GM23248 (cell line): Measurements from ENCODE around the gene EBP. TPM values are rescaled to one million over a fixed set of nuclear protein-coding genes. Genes with fewer than 3 reads are reported as not detected.
"Not testable (repeated sequence)": the region's sequence is repeated elsewhere in the genome, so short reads cannot be mapped to it uniquely, and the experiment has no call there.

Source experiments
- DNase-seq: peaks from one replicate; pipeline ENCODE4 v3.0.0-alpha.2; 2015
- H2AFZ ChIP-seq: fragments of 200-600 bp; sonication (generic); 2 replicates; pipeline ENCODE4 v1.6.1; 2016; ENCODE audit warnings: antibody characterized with exemption
- H3F3A ChIP-seq: fragments of 200-600 bp; sonication (generic); 2 replicates; pipeline ENCODE4 v1.6.1; 2016; ENCODE audit warnings: mild to moderate bottlenecking, antibody characterized with exemption, mixed run types; ENCODE audit not compliant: insufficient read depth
- H3K27ac ChIP-seq: fragments of 200-600 bp; sonication (generic); 2 replicates; pipeline ENCODE4 v1.5.1; 2016; ENCODE audit warnings: mild to moderate bottlenecking
- H3K27me3 ChIP-seq: fragments of 200-600 bp; sonication (generic); replicated peaks from 2 replicates; pipeline ENCODE4 v1.6.1; 2016; ENCODE audit warnings: mild to moderate bottlenecking; ENCODE audit not compliant: insufficient read depth
- H3K36me3 ChIP-seq: fragments of 200-600 bp; sonication (generic); 2 replicates; pipeline ENCODE4 v1.6.1; 2016; ENCODE audit warnings: low read depth, mild to moderate bottlenecking
- H3K4me1 ChIP-seq: fragments of 200-600 bp; sonication (generic); 2 replicates; pipeline ENCODE4 v1.6.1; 2016; ENCODE audit warnings: mild to moderate bottlenecking; ENCODE audit not compliant: insufficient read depth
- H3K4me2 ChIP-seq: fragments of 200-600 bp; sonication (generic); one replicate; pipeline ENCODE4 v1.6.1; 2016; ENCODE audit warnings: mild to moderate bottlenecking; ENCODE audit not compliant: unreplicated experiment
- H3K4me3 ChIP-seq: fragments of 200-600 bp; sonication (generic); 2 replicates; pipeline ENCODE4 v1.5.1; 2016; ENCODE audit warnings: mild to moderate bottlenecking
- H3K79me2 ChIP-seq: fragments of 200-600 bp; sonication (generic); 2 replicates; pipeline ENCODE4 v1.6.1; 2016; ENCODE audit warnings: mild to moderate bottlenecking; ENCODE audit not compliant: insufficient read depth
- H3K9ac ChIP-seq: fragments of 200-600 bp; sonication (generic); 2 replicates; pipeline ENCODE4 v1.6.1; 2016; ENCODE audit warnings: mild to moderate bottlenecking
- H3K9me2 ChIP-seq: fragments of 200-600 bp; sonication (generic); 2 replicates; pipeline ENCODE4 v1.6.1; 2016; ENCODE audit warnings: mixed run types, mild to moderate bottlenecking, moderate library complexity; ENCODE audit not compliant: insufficient read depth
- H3K9me3 ChIP-seq: fragments of 200-600 bp; sonication (generic); one replicate; pipeline ENCODE4 v1.6.1; 2017; ENCODE audit warnings: low read depth
- H4K20me1 ChIP-seq: fragments of 200-600 bp; sonication (generic); 2 replicates; pipeline ENCODE4 v1.6.0; 2016; ENCODE audit not compliant: insufficient read depth
- EZH2 ChIP-seq: fragments of 200-600 bp; sonication (generic); IDR thresholded peaks from 2 replicates; pipeline ENCODE4 v1.6.1; 2018; ENCODE audit warnings: antibody characterized with exemption, mild to moderate bottlenecking; ENCODE audit not compliant: insufficient read depth, poor library complexity, severe bottlenecking
- EZH2phosphoT487 ChIP-seq: fragments of 200-600 bp; sonication (generic); IDR thresholded peaks from 2 replicates; pipeline ENCODE4 v1.6.1; 2018; ENCODE audit warnings: antibody characterized with exemption, moderate library complexity, mild to moderate bottlenecking, low read depth; ENCODE audit not compliant: insufficient read depth
- WGBS, 2 experiments: methylation state at CpG; one replicate each; pipeline ENCODE4 v1.1.6; 2015 to 2017; ENCODE audit warnings: low lambda C conversion rate in 2 of 2, low coverage in 1 of 2; ENCODE audit errors: missing lambda C conversion rate in 2 of 2; 5-methylcytosine and 5-hydroxymethylcytosine counted together
- in situ Hi-C: fragments of 300-500 bp; cut with MboI; formaldehyde crosslinking; loops from 2 replicates; pipeline ENCODE4 v1.15.0; 2020
- polyA plus RNA-seq: library from polyadenylated mRNA; unstranded; fragments of >200 nt; fragmentation: Nextera tagmentation; extraction: Ambion mirVana; gene quantifications from 2 replicates; pipeline ENCODE4 v1.2.1, GENCODE V29; 2016
- total RNA-seq: library from RNA; depleted of rRNA; stranded (reverse); fragments of >200 nt; shearing (Covaris generic); gene quantifications from 2 replicates; pipeline ENCODE4 v1.2.3, GENCODE V29; 2014

EBP gene
- total and polyA plus RNA-seq, 2 experiments from 2014 or later = 17.0 to 45.0 TPM

DNA sequence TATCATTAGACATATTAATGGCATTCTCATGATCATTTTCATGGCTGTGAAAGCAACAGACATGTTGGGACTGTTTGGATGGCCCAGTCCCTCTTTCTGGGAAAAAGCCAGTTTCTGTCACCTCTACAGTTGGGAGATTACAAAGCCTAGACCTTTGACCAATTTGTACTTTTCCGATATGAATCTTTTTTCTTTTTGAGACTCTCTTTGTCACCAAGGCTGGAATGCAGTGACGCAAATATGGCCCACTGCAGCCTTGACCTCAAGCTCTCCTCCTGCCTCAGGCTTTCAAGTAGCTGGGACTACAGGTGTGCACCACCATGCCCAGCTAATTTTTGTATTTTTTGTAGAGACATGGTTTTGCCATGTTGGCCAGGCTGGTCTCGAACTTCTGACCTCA lies 27.3 kb downstream of the EBP start:
- Histone ChIP-seq H3K9me2 (no peaks in the 10 kb centered on the region), H3K4me1 (no peaks in the 10 kb centered on the region), H3K4me2 (no peak overlapping the region), H3K27me3 (no peaks in the 10 kb centered on the region), H3F3A (no peaks in the 10 kb centered on the region), H3K27ac (no peak overlapping the region), H2AFZ (no peak overlapping the region), H3K36me3 (no peaks in the 10 kb centered on the region; the same call in 1 of the 2 replicates), H3K4me3 (no peak overlapping the region), H3K9ac (no peak overlapping the region), H4K20me1 (no peaks in the 10 kb centered on the region), H3K79me2 (no peaks in the 10 kb centered on the region), H3K9me3 (no peaks in the 10 kb centered on the region)
- 94 to 96% methylated on average over 3 of the region's 3 CpGs for WGBS, 2 experiments
- in situ Hi-C loops = no loop called here
- no peak for TF ChIP-seq EZH2phosphoT487
- no peak for TF ChIP-seq EZH2
- no peak for DNase-seq

DNA sequence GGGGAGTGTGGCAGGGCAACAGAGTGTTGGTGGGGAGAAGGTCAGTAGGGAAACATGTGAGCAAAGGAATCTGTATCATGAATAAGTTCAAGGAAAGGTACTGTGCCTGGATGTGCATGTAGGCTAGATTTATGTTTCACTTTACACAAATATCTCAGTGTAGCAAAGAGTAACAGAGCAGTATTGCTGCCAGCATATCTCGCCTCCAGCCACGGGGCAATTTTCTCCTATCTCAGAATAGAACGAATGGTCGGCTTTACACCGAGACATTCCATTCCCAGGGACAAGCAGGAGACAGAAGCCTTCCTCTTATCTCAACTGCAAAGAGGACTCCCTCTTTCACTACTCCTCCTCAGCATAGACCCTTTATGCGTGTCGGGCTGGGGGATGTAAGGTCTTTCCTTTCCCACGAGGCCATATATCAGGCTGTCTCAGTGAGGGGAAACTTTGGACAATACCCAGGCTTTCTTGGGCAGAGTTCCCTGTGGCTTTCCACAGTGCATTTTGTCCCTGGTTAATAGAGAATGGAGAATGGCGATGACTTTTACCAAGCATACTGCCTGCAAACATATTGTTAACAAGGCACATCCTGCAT lies 34.2 kb downstream of the EBP start:
- H3K4me2 ChIP-seq, DNase-seq, H3K79me2 ChIP-seq, H2AFZ ChIP-seq, H3K9me2 ChIP-seq, H4K20me1 ChIP-seq, in situ Hi-C loops, H3K27me3 ChIP-seq, H3K27ac ChIP-seq, H3K36me3 ChIP-seq, H3K9ac ChIP-seq, H3K4me1 ChIP-seq, H3K4me3 ChIP-seq, H3K9me3 ChIP-seq: not testable (repeated sequence)
- peaks cover 12% of the 10 kb centered on the region; the same call in 1 of the 2 replicates for H3F3A ChIP-seq
- 86 to 87% methylated on average over 9 of the region's 9 CpGs for WGBS, 2 experiments

DNA sequence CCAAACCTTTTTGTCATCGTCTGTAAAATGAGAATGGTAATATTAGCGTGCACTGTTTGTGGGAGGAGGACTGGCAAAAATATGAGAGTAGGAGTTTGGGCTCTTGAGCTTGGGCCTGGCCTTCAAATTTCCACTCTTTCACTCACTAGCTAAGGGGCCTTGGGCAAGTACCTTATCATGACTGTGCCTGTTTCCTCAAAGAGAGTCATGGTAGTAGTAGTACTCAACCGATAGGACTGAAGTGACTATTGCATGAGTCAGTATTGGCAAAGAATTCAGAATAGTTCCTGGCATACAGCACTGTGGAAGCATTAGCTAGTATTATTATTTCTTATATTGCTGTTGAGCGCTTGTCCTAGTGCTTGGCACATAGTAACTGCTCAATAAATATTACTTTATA lies 36.7 kb downstream of the EBP start:
- H3K79me2 ChIP-seq = no peaks in the 10 kb centered on the region
- H3K9me2 ChIP-seq = no peaks in the 10 kb centered on the region
- peaks cover 12% of the 10 kb centered on the region; the same call in 1 of the 2 replicates for H3F3A ChIP-seq
- H3K4me2 ChIP-seq = no peak overlapping the region
- H3K4me3 ChIP-seq = no peak overlapping the region
- H3K36me3 ChIP-seq = no peaks in the 10 kb centered on the region
- H3K4me1 ChIP-seq = peaks cover 9% of the 10 kb centered on the region
- no peak overlapping the region for H2AFZ ChIP-seq
- in situ Hi-C loops = no loop called here
- WGBS, 2 experiments = 18 to 25% methylated on average over 4 of the region's 4 CpGs
- peak; percentile 87 for DNase-seq
- H4K20me1 ChIP-seq = no peaks in the 10 kb centered on the region
- no peaks in the 10 kb centered on the region for H3K9me3 ChIP-seq
- no peak overlapping the region for H3K9ac ChIP-seq
- TF ChIP-seq EZH2phosphoT487 = no peak
- no peak for TF ChIP-seq EZH2
- H3K27me3 ChIP-seq = no peaks in the 10 kb centered on the region
- H3K27ac ChIP-seq = peak overlapping the region; percentile 60

DNA sequence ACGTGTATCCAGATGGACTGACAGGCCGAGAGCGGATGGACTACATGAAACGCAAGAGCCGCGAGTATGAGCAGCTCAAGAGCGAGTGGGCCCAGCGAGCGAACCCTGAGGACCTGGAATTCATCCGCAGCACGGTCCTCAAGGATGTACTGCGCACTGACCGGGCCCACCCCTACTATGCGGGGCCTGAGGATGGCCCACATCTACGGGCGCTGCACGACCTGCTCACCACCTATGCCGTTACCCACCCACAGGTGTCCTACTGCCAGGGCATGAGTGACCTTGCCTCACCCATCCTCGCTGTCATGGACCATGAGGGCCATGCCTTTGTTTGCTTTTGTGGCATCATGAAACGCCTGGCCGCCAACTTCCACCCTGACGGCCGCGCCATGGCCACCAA lies 38.0 kb downstream of the EBP start:
- no peak overlapping the region for H3K9ac ChIP-seq
- no peak overlapping the region for H3K4me2 ChIP-seq
- H3K9me2 ChIP-seq = no peaks in the 10 kb centered on the region
- TF ChIP-seq EZH2 (no peak), EZH2phosphoT487 (no peak)
- H3K4me3 ChIP-seq = no peak overlapping the region
- H3K9me3 ChIP-seq = no peaks in the 10 kb centered on the region
- DNase-seq = no peak
- WGBS, 2 experiments = 94 to 95% methylated on average over 8 to 17 of the region's 24 CpGs
- no peaks in the 10 kb centered on the region for H3K79me2 ChIP-seq
- peaks cover 9% of the 10 kb centered on the region for H3K4me1 ChIP-seq
- no peak overlapping the region for H2AFZ ChIP-seq
- H3F3A ChIP-seq = peaks cover 12% of the 10 kb centered on the region; the same call in 1 of the 2 replicates
- no peaks in the 10 kb centered on the region for H3K27me3 ChIP-seq
- no peak overlapping the region for H3K27ac ChIP-seq
- in situ Hi-C loops = no loop called here
- no peaks in the 10 kb centered on the region for H3K36me3 ChIP-seq
- no peaks in the 10 kb centered on the region for H4K20me1 ChIP-seq

DNA sequence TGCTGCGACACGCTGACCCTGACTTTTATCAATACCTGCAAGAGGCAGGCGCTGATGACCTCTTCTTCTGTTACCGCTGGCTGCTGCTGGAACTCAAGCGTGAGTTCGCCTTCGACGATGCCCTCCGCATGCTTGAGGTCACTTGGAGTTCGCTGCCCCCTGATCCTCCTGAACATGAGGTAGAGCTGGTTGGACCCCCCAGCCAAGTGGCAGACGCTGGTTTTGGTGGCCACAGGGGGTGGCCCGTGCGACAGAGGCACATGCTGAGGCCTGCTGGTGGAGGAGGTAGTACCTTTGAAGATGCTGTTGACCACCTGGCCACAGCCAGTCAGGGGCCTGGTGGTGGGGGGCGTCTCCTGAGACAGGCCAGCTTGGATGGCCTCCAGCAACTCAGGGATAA lies 38.4 kb downstream of the EBP start:
- H3K4me2 ChIP-seq = no peak overlapping the region
- TF ChIP-seq EZH2 (no peak), EZH2phosphoT487 (no peak)
- no peaks in the 10 kb centered on the region for H3K79me2 ChIP-seq
- no peak overlapping the region for H3K27ac ChIP-seq
- no peak overlapping the region for H2AFZ ChIP-seq
- peaks cover 12% of the 10 kb centered on the region; the same call in 1 of the 2 replicates for H3F3A ChIP-seq
- no peaks in the 10 kb centered on the region for H4K20me1 ChIP-seq
- no peaks in the 10 kb centered on the region for H3K9me2 ChIP-seq
- 91 to 97% methylated on average over 10 to 13 of the region's 14 CpGs for WGBS, 2 experiments
- H3K4me1 ChIP-seq = peaks cover 9% of the 10 kb centered on the region
- in situ Hi-C loops = no loop called here
- H3K9me3 ChIP-seq = no peaks in the 10 kb centered on the region
- no peak for DNase-seq
- H3K9ac ChIP-seq = no peak overlapping the region
- H3K36me3 ChIP-seq = no peaks in the 10 kb centered on the region
- H3K4me3 ChIP-seq = no peak overlapping the region
- no peaks in the 10 kb centered on the region for H3K27me3 ChIP-seq
